H1 (cell line): Measurements from ENCODE around the gene FOXI3. TPM values are rescaled to one million over a fixed set of nuclear protein-coding genes. Genes with fewer than 3 reads are reported as not detected.

Source experiments
- CTCF ChIA-PET: fragments of 300-600 bp; sonication (Branson Sonifier 250); formaldehyde crosslinking; loops from one replicate; lab custom pipeline; 2021; ENCODE audit not compliant: partially characterized antibody; lab: Charles Lee
- POLR2A ChIA-PET: fragments of 300-600 bp; sonication (Branson Sonifier 250); formaldehyde crosslinking; loops from one replicate; lab custom pipeline; 2021; ENCODE audit warnings: inconsistent platforms; ENCODE audit not compliant: partially characterized antibody; lab: Charles Lee
- DNase-seq, 2 experiments: peaks; one replicate each; pipeline versions ENCODE4 v3.0.0 to v3.0.0-alpha.2; 2010 to 2022; ENCODE audit warnings: low spot score in 2 of 2, low read depth in 1 of 2, mixed read lengths in 1 of 2
- FAIRE-seq: peaks from 2 replicates; lab custom pipeline; 2011; peaks lifted over from hg19 to GRCh38; lab: Jason Lieb, UNC
- H2AFZ ChIP-seq: 2 replicates; pipeline ENCODE4 v1.8.1; 2012; ENCODE audit warnings: low read length, inconsistent platforms
- H2AK5ac ChIP-seq: 2 replicates; pipeline ENCODE4 v1.6.1; 2013; ENCODE audit warnings: low read depth, low read length
- H2BK120ac ChIP-seq: replicated peaks from 2 replicates; pipeline ENCODE3; 2013; ENCODE audit warnings: low read depth, low read length, inconsistent platforms
- H2BK12ac ChIP-seq: 2 replicates; pipeline ENCODE4 v1.6.1; 2013; ENCODE audit warnings: low read depth, low read length
- H2BK15ac ChIP-seq: 2 replicates; pipeline ENCODE4 v1.6.1; 2013; ENCODE audit warnings: low read length
- H2BK20ac ChIP-seq: 2 replicates; pipeline ENCODE4 v1.6.1; 2013; ENCODE audit warnings: low read length
- H2BK5ac ChIP-seq: 2 replicates; pipeline ENCODE4 v1.6.1; 2013; ENCODE audit warnings: low read depth, low read length
- H3K14ac ChIP-seq: 2 replicates; pipeline ENCODE4 v1.6.1; 2013; ENCODE audit warnings: inconsistent platforms; ENCODE audit not compliant: insufficient read length
- H3K18ac ChIP-seq: 2 replicates; pipeline ENCODE4 v1.6.1; 2013; ENCODE audit warnings: low read length; ENCODE audit errors: extremely low read depth
- H3K23ac ChIP-seq: 2 replicates; pipeline ENCODE4 v1.6.1; 2013; ENCODE audit warnings: inconsistent platforms; ENCODE audit not compliant: insufficient read length
- H3K23me2 ChIP-seq: 2 replicates; pipeline ENCODE4 v1.6.1; 2013; ENCODE audit warnings: low read depth, low read length
- H3K27ac ChIP-seq: 2 replicates; pipeline ENCODE4 v1.6.1; 2011; ENCODE audit warnings: low read depth, low read length, inconsistent platforms
- H3K27me3 ChIP-seq, 4 experiments: replicated peaks in 1 of 4; 1 replicate in 1 of 4; 2 replicates in 3 of 4; pipeline versions ENCODE4 v1.6.1 to v1.8.1; 2011 to 2013; ENCODE audit warnings: low read length in 3 of 4, mild to moderate bottlenecking in 3 of 4, inconsistent platforms in 2 of 4, mixed read lengths in 2 of 4, moderate library complexity in 1 of 4; ENCODE audit not compliant: control insufficient read depth in 3 of 4, insufficient read depth in 3 of 4; ENCODE audit errors: extremely low read depth in 1 of 4
- H3K36me3 ChIP-seq, 4 experiments: 2 replicates each; pipeline versions ENCODE4 v1.6.1 to v1.8.1; 2011 to 2013; ENCODE audit warnings: mild to moderate bottlenecking in 4 of 4, low read length in 3 of 4, moderate library complexity in 2 of 4, control low read depth in 1 of 4, inconsistent platforms in 1 of 4; ENCODE audit not compliant: insufficient read depth in 4 of 4, control insufficient read depth in 2 of 4
- H3K4ac ChIP-seq: replicated peaks from 2 replicates; pipeline ENCODE3; 2013; ENCODE audit warnings: low read length, low read depth, mixed read lengths, inconsistent platforms; ENCODE audit not compliant: insufficient read length
- H3K4me1 ChIP-seq, 4 experiments: replicated peaks in 1 of 4; 1 replicate in 1 of 4; 2 replicates in 3 of 4; pipeline versions ENCODE4 v1.6.1 to v1.8.1; 2011 to 2013; ENCODE audit warnings: low read length in 3 of 4, inconsistent platforms in 2 of 4, mixed read lengths in 1 of 4; ENCODE audit not compliant: insufficient read depth in 4 of 4, control insufficient read depth in 3 of 4
- H3K4me2 ChIP-seq, 2 experiments: 2 replicates each; pipeline versions ENCODE4 v1.6.1 to v1.8.1; 2011 to 2013; ENCODE audit warnings: low read depth in 2 of 2, low read length in 2 of 2, control low read depth in 1 of 2, inconsistent platforms in 1 of 2, mild to moderate bottlenecking in 1 of 2; ENCODE audit not compliant: insufficient read depth in 1 of 2
- H3K4me3 ChIP-seq, 4 experiments: fragments of 200-600, 300-600 bp in 1 of 4; sonication (generic), shearing (Covaris generic), sonication (Bioruptor Twin) in 1 of 4; 2 replicates each; pipeline versions ENCODE4 v1.5.1 to v1.8.1; 2011 to 2016; ENCODE audit warnings: low read length in 4 of 4, low read depth in 3 of 4, control low read depth in 2 of 4, inconsistent platforms in 2 of 4, mild to moderate bottlenecking in 2 of 4, mixed read lengths in 1 of 4, moderate library complexity in 1 of 4; ENCODE audit not compliant: insufficient read depth in 2 of 4; ENCODE audit errors: extremely low read depth in 1 of 4
- H3K56ac ChIP-seq: replicated peaks from 2 replicates; pipeline ENCODE3; 2013; ENCODE audit warnings: low read depth, mild to moderate bottlenecking, mixed read lengths, low read length, inconsistent platforms; ENCODE audit not compliant: insufficient read length
- H3K79me1 ChIP-seq: 2 replicates; pipeline ENCODE4 v1.6.1; 2013; ENCODE audit warnings: low read depth, low read length, control low read depth
- H3K79me2 ChIP-seq, 2 experiments: 2 replicates each; pipeline versions ENCODE4 v1.6.1 to v1.8.1; 2012 to 2013; ENCODE audit warnings: low read length in 2 of 2, mild to moderate bottlenecking in 2 of 2, inconsistent platforms in 1 of 2; ENCODE audit not compliant: insufficient read depth in 2 of 2, control insufficient read depth in 1 of 2
- H3K9ac ChIP-seq, 4 experiments: replicated peaks in 1 of 4; 1 replicate in 1 of 4; 2 replicates in 3 of 4; pipeline versions ENCODE4 v1.6.1 to v1.8.1; 2011 to 2013; ENCODE audit warnings: low read depth in 3 of 4, low read length in 3 of 4, control low read depth in 2 of 4, mild to moderate bottlenecking in 2 of 4, moderate library complexity in 2 of 4, inconsistent platforms in 1 of 4; ENCODE audit errors: extremely low read depth in 1 of 4
- H3K9me3 ChIP-seq, 2 experiments: 2 replicates each; pipeline versions ENCODE4 v1.6.1 to v1.8.1; 2012 to 2013; ENCODE audit warnings: mild to moderate bottlenecking in 2 of 2, moderate library complexity in 2 of 2, control low read depth in 1 of 2, inconsistent platforms in 1 of 2, low read depth in 1 of 2, low read length in 1 of 2, mixed read lengths in 1 of 2; ENCODE audit not compliant: insufficient read depth in 2 of 2
- H4K20me1 ChIP-seq, 2 experiments: replicated peaks in 1 of 2; 2 replicates each; pipeline versions ENCODE3 to v1.8.1; 2011 to 2013; ENCODE audit warnings: inconsistent platforms in 2 of 2, low read length in 2 of 2, mild to moderate bottlenecking in 1 of 2; ENCODE audit not compliant: insufficient read depth in 2 of 2, control insufficient read depth in 1 of 2
- H4K5ac ChIP-seq: 2 replicates; pipeline ENCODE4 v1.6.1; 2013; ENCODE audit warnings: low read length, low read depth, mixed read lengths, inconsistent platforms; ENCODE audit not compliant: insufficient read length
- H4K8ac ChIP-seq: 2 replicates; pipeline ENCODE4 v1.8.0; 2013; ENCODE audit warnings: mild to moderate bottlenecking, moderate library complexity, low read length, inconsistent platforms; ENCODE audit not compliant: insufficient read depth; ENCODE audit errors: extremely low read depth
- H4K91ac ChIP-seq: replicated peaks from 2 replicates; pipeline ENCODE3; 2013; ENCODE audit warnings: low read length, mixed read lengths, inconsistent platforms; ENCODE audit not compliant: insufficient read length
- SIN3A ChIP-seq, 2 experiments: IDR thresholded peaks in 1 of 2; conservative IDR thresholded peaks in 1 of 2; 2 replicates each; pipeline ENCODE4 v1.6.1; 2011 to 2012; ENCODE audit warnings: low read length in 2 of 2, improper control_type of control experiment in 1 of 2, low read depth in 1 of 2, mild to moderate bottlenecking in 1 of 2
- YY1 ChIP-seq: IDR thresholded peaks from 2 replicates; pipeline ENCODE4 v1.6.1; 2011; ENCODE audit warnings: low read depth, mild to moderate bottlenecking, low read length
- WGBS, 2 experiments: shearing (Covaris generic) in 1 of 2; methylation state at CpG; one replicate each; pipeline versions ENCODE4 v1.1.6 to v1.1.7; 2013 to 2015; ENCODE audit warnings: low lambda C conversion rate in 2 of 2, mixed read lengths in 2 of 2, inconsistent platforms in 1 of 2, low coverage in 1 of 2, missing lambda C conversion rate in 1 of 2; ENCODE audit not compliant: insufficient replicate concordance in 2 of 2, insufficient coverage in 1 of 2, insufficient read length in 1 of 2; ENCODE audit errors: extremely low coverage in 1 of 2, missing lambda C conversion rate in 1 of 2; 5-methylcytosine and 5-hydroxymethylcytosine counted together
- polyA plus RNA-seq, 7 experiments: library from polyadenylated mRNA; depleted of rRNA in 3 of 7; stranded (reverse) in 5 of 7; unstranded in 2 of 7; fragments of >200 nt in 5 of 7; fragments of 200-250 nt in 2 of 7; gene quantifications; 1 replicate in 5 of 7; 2 replicates in 1 of 7; 4 replicates in 1 of 7; pipeline versions ENCODE4 v1.2.1 to v1.2.3, GENCODE V29; 2011 to 2013; ENCODE audit warnings: missing spikeins in 2 of 7, mixed read lengths in 2 of 7
- total RNA-seq: library from RNA; stranded (reverse); fragmentation: NEBNext Ultra II Directional; extraction: Animal tissue kit (Norgen Biotek cat#: 25700); gene quantifications from 2 replicates; pipeline ENCODE4 v1.2.1, GENCODE V29; 2021
- TF ChIP-seq, protein P1 (sequence below): IDR thresholded peaks from 2 replicates; pipeline ENCODE4 v1.6.1; 2011; ENCODE audit warnings: low read depth, mild to moderate bottlenecking, low read length; ENCODE audit not compliant: insufficient read depth
- TF ChIP-seq, protein P2 (sequence below): IDR thresholded peaks from 2 replicates; pipeline ENCODE4 v1.6.1; 2011; ENCODE audit warnings: low read length, improper control_type of control experiment

FOXI3 gene
- total and polyA plus RNA-seq, 2 of the 8 experiments (the other 6 are each of a cell fraction or from before 2014, with no cell fraction given): 6.8 to 15.9 TPM

DNA sequence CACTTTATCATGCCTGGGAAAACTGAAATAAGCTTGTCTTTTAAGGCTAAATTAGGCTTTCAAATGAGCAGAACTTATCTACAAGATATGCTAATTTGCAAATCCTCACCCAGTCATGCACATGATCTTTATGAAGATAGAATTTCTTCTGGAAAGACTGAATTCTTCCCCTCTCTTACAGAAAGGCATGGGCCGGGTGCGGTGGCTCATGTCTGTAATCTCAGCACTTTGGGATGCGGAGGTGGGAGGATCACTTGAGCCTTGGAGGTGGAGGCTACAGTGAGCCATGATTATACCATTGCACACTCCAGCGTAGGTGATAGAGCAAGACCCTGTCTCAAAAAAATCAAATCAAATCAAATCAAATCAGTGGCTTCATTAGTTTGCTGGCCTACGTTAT is 11.7 kb upstream of the FOXI3 start:
- Histone ChIP-seq H4K5ac (no peak overlapping the region), H4K20me1 (no peaks in the 10 kb centered on the region), H3K79me1 (no peaks in the 10 kb centered on the region), H3K9ac (no peak overlapping the region), H2BK15ac (no peak overlapping the region), H3K18ac (no peak overlapping the region), H3K4me2 (no peak overlapping the region), H3K4ac (no peak overlapping the region), H3K23me2 (no peaks in the 10 kb centered on the region; the same call in 1 of the 2 replicates), H2BK120ac (no peak overlapping the region), H2AFZ (no peak overlapping the region), H3K9me3 (no peaks in the 10 kb centered on the region), H3K27ac (no peak overlapping the region), H3K23ac (no peak overlapping the region), H3K79me2 (no peaks in the 10 kb centered on the region), H2BK12ac (no peak overlapping the region), H3K14ac (no peak overlapping the region), H3K27me3 (no peaks in the 10 kb centered on the region), H2BK20ac (no peak overlapping the region), H3K4me3 (no peak overlapping the region), H3K4me1 (peaks cover 0 to 3% (median 0%) of the 10 kb centered on the region in 4 experiments; a peak in 1 of 7 replicates), H3K56ac (no peak overlapping the region), H4K91ac (no peak overlapping the region), H2AK5ac (no peak overlapping the region), H4K8ac (no peak overlapping the region), H2BK5ac (no peak overlapping the region), H3K36me3 (no peaks in the 10 kb centered on the region)
- POLR2A ChIA-PET: interaction anchor here (0.6 to 1.6 kb wide), 2 partner anchors 14 to 275 kb away, joined by 3 read pairs; no protein-coding TSS in a partner anchor
- TF ChIP-seq SIN3A (conservative IDR thresholded peaks at IDR 0.05 in 1 of 2, IDR thresholded peaks at IDR 0.05 in 1 of 2; ENCODE audit: low read depth in 1 of 2, low read length in 2 of 2) (no peak), YY1 (no peak)
- TF ChIP-seq, protein P1, sequence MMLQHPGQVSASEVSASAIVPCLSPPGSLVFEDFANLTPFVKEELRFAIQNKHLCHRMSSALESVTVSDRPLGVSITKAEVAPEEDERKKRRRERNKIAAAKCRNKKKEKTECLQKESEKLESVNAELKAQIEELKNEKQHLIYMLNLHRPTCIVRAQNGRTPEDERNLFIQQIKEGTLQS: no peak
- TF ChIP-seq, protein P2, sequence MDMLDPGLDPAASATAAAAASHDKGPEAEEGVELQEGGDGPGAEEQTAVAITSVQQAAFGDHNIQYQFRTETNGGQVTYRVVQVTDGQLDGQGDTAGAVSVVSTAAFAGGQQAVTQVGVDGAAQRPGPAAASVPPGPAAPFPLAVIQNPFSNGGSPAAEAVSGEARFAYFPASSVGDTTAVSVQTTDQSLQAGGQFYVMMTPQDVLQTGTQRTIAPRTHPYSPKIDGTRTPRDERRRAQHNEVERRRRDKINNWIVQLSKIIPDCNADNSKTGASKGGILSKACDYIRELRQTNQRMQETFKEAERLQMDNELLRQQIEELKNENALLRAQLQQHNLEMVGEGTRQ: no peak
- CTCF ChIA-PET: interaction anchor here (0.6 to 3.4 kb wide), 6 partner anchors 9 to 274 kb away, joined by 3 to 26 read pairs (median 4); no protein-coding TSS in a partner anchor
- WGBS, 2 experiments: 88% methylated on average over 5 of the region's 5 CpGs; no CpG with 5 or more reads in 1 of the 2 experiments
- FAIRE-seq (no peak), DNase-seq (no peak)
